Mesothelial cell of epicardium (in vitro differentiated cells): ENCODE measurements around the gene ITPRIPL1. TPM values are rescaled to one million over a fixed set of nuclear protein-coding genes. Genes with fewer than 3 reads are reported as not detected.

Experiments used
- DNase-seq, 2 experiments: peaks; one replicate each; pipeline ENCODE4 v3.0.0; 2021; ENCODE audit warnings: low spot score in 2 of 2; ENCODE audit not compliant: unreplicated experiment in 2 of 2
- H3K27ac Mint-ChIP-seq: 2 replicates; pipeline ENCODE4 v1.8.0; 2021; ENCODE audit warnings: mixed read lengths
- H3K27me3 Mint-ChIP-seq: 2 replicates; pipeline ENCODE4 v1.8.0; 2021; ENCODE audit warnings: low read depth, mixed read lengths
- H3K36me3 Mint-ChIP-seq: 2 replicates; pipeline ENCODE4 v1.8.0; 2021; ENCODE audit warnings: mixed read lengths
- H3K4me1 Mint-ChIP-seq: 2 replicates; pipeline ENCODE4 v1.8.0; 2021; ENCODE audit warnings: mixed read lengths
- H3K4me3 Mint-ChIP-seq: 2 replicates; pipeline ENCODE4 v1.8.0; 2021; ENCODE audit warnings: mild to moderate bottlenecking, moderate library complexity, mixed read lengths
- H3K9me3 Mint-ChIP-seq: 2 replicates; pipeline ENCODE4 v1.8.0; 2021; ENCODE audit warnings: mixed read lengths
- total RNA-seq: library from RNA; stranded (reverse); gene quantifications from 3 replicates; pipeline ENCODE4 v1.2.1, GENCODE V29; 2021
- TF ChIP-seq, protein P1 (sequence below): fragments of 200-600 bp; sonication (generic); IDR thresholded peaks from one replicate; pipeline ENCODE4 v1.5.0; 2021; ENCODE audit warnings: antibody characterized with exemption; ENCODE audit not compliant: unreplicated experiment

The ITPRIPL1 gene
- total RNA-seq, 1 donor from 2014 or later: 8.9 TPM

- Mint-ChIP-seq H3K9me3 (no peaks in the 10 kb centered on the region), H3K36me3 (peaks cover 4% of the 10 kb centered on the region), H3K4me1 (peaks cover 10% of the 10 kb centered on the region), H3K27me3 (no peaks in the 10 kb centered on the region), H3K27ac (no peak overlapping the region), H3K4me3 (no peak overlapping the region)
- DNase-seq: no peak
- TF ChIP-seq, protein P1, sequence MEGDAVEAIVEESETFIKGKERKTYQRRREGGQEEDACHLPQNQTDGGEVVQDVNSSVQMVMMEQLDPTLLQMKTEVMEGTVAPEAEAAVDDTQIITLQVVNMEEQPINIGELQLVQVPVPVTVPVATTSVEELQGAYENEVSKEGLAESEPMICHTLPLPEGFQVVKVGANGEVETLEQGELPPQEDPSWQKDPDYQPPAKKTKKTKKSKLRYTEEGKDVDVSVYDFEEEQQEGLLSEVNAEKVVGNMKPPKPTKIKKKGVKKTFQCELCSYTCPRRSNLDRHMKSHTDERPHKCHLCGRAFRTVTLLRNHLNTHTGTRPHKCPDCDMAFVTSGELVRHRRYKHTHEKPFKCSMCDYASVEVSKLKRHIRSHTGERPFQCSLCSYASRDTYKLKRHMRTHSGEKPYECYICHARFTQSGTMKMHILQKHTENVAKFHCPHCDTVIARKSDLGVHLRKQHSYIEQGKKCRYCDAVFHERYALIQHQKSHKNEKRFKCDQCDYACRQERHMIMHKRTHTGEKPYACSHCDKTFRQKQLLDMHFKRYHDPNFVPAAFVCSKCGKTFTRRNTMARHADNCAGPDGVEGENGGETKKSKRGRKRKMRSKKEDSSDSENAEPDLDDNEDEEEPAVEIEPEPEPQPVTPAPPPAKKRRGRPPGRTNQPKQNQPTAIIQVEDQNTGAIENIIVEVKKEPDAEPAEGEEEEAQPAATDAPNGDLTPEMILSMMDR: no peak
Measured at GRCh38 chr2:96340493-96341414, 15.6 kb downstream of the ITPRIPL1 start.

- no peak for DNase-seq
- TF ChIP-seq, protein P1: no peak
- H3K36me3 Mint-ChIP-seq: peaks cover 4% of the 10 kb centered on the region
Measured at GRCh38 chr2:96341641-96342040, 16.5 kb downstream of the ITPRIPL1 start.

GRCh38 chr2:96342085-96342484 lies 17.0 kb downstream of the ITPRIPL1 start:
- H3K27me3 Mint-ChIP-seq: no peaks in the 10 kb centered on the region
- no peaks in the 10 kb centered on the region for H3K4me1 Mint-ChIP-seq
- no peak overlapping the region for H3K4me3 Mint-ChIP-seq
- no peak for DNase-seq
- no peak overlapping the region for H3K27ac Mint-ChIP-seq
- H3K9me3 Mint-ChIP-seq: no peaks in the 10 kb centered on the region
- peaks cover 4% of the 10 kb centered on the region for H3K36me3 Mint-ChIP-seq
- TF ChIP-seq, protein P1: no peak

More at GRCh38 chr2:96341641-96342040, 16.5 kb downstream of the ITPRIPL1 start:
- Mint-ChIP-seq H3K9me3 (no peaks in the 10 kb centered on the region), H3K27me3 (no peaks in the 10 kb centered on the region), H3K4me3 (no peak overlapping the region), H3K4me1 (peaks cover 3% of the 10 kb centered on the region), H3K27ac (no peak overlapping the region)

DNA sequence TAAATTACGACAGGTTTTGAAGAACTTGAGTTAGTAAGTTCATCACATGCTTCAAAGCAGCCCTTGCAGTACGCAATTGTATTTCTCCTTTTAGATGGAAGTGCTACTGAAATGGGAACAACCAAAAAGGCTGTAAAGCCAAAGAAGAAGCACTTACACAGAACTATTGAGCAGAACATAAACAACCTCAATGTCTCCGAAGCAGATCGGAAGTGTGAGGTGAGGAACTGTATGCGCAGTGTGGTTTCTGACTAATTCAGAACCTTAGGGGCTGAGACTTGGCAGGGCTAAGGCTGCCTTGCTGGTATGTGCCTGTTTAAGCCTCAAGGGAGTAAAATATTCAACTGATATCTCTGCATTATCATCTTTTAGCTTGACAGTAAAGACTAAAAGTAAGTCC lies 18.9 kb downstream of the ITPRIPL1 start:
- no peak for DNase-seq
- no peaks in the 10 kb centered on the region for H3K27me3 Mint-ChIP-seq
- TF ChIP-seq, protein P1: no peak
- H3K9me3 Mint-ChIP-seq: no peaks in the 10 kb centered on the region
- H3K4me3 Mint-ChIP-seq: no peak overlapping the region
- H3K27ac Mint-ChIP-seq: no peak overlapping the region
- H3K36me3 Mint-ChIP-seq: peaks cover 7% of the 10 kb centered on the region
- H3K4me1 Mint-ChIP-seq: no peaks in the 10 kb centered on the region

- H3K9me3 Mint-ChIP-seq: no peaks in the 10 kb centered on the region
- no peak for DNase-seq
- peaks cover 5% of the 10 kb centered on the region for H3K36me3 Mint-ChIP-seq
- H3K4me1 Mint-ChIP-seq: no peaks in the 10 kb centered on the region
- H3K27me3 Mint-ChIP-seq: no peaks in the 10 kb centered on the region
- no peak overlapping the region for H3K4me3 Mint-ChIP-seq
- TF ChIP-seq, protein P1: no peak
- H3K27ac Mint-ChIP-seq: no peak overlapping the region
Measured at GRCh38 chr2:96345438-96345837, 20.3 kb downstream of the ITPRIPL1 start.
